ENCODE results near the gene PRRT1B. TPM values are rescaled to one million over a fixed set of nuclear protein-coding genes. Genes with fewer than 3 reads are reported as not detected.

PRRT1B gene
- polyA plus RNA-seq, 3 donors: not detected

DNA sequence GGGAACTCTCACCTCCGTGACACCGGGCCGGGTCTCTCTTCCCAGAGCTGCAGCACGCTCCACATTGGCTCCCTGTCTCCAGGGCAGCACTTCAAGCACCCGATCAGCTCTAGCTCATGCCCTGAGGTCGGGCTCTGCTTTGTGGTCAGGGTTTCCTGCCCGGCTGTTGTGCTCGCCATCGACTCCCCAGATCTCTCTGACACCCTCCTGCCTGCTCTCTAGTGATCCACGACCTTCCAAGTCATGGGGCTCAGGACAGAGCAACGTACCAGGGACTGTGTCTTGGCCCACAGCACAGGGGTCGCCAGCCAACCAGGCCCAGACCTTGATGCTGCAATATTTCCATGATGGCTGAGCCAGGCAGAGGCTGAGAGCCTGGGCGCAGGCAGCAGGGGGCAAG lies 45.1 kb downstream of the PRRT1B start:
- Histone ChIP-seq H4K20me1 (ENCODE audit: insufficient read depth, low read length) (peaks cover 24% of the 10 kb centered on the region), H3K27ac (ENCODE audit: low read depth in 1 of 2, low read length in 2 of 2) (peak overlapping the region; percentile 17 to 37), H3K36me3 (replicated peaks in 1 of 2; ENCODE audit: control insufficient read depth in 1 of 2, insufficient read depth in 2 of 2, low read length in 2 of 2) (peaks cover 66 to 77% of the 10 kb centered on the region in 2 donors), H3K79me2 (ENCODE audit: insufficient read depth, low read length) (no peaks in the 10 kb centered on the region), H3K9me3 (replicated peaks in 1 of 2; ENCODE audit: control insufficient read depth in 1 of 2, insufficient read depth in 1 of 2, low read length in 2 of 2) (no peaks in the 10 kb centered on the region), H3K4me3 (replicated peaks in 1 of 3; ENCODE audit: low read depth in 2 of 3, low read length in 3 of 3) (no peak overlapping the region), H2AFZ (ENCODE audit: insufficient read depth, low read depth, low read length, poor library complexity, severe bottlenecking) (no peak overlapping the region), H3K27me3 (ENCODE audit: control insufficient read depth in 2 of 2, insufficient read depth in 2 of 2, low read length in 2 of 2) (no peaks in the 10 kb centered on the region), H3K4me2 (replicated peaks; ENCODE audit: extremely low read depth, low read length, poor library complexity, severe bottlenecking) (no peak overlapping the region), H3K9ac (ENCODE audit: insufficient read depth, low read length, poor library complexity, severe bottlenecking) (no peak overlapping the region), H3K4me1 (ENCODE audit: control insufficient read depth in 1 of 2, insufficient read depth in 2 of 2, low read length in 2 of 2) (peaks cover 39 to 52% of the 10 kb centered on the region in 2 donors)
- no peak overlapping the region for H3K4me3 Mint-ChIP-seq
- no peak for DNase-seq
- intact Hi-C loops (cut with micrococcal nuclease): loop anchor here (2.0 to 5.0 kb wide), 2 partner anchors 148 to 152 kb away; partner anchors contain the start of gene RAPGEF1 (in 1 of the 2)
- H3K27ac Mint-ChIP-seq: peak overlapping the region in 5 of 7 donors; percentile 74 to 93 (median 84)
- no peaks in the 10 kb centered on the region for H3K27me3 Mint-ChIP-seq (ENCODE audit: low read depth in 3 of 3)
- TF ChIP-seq, protein P1, sequence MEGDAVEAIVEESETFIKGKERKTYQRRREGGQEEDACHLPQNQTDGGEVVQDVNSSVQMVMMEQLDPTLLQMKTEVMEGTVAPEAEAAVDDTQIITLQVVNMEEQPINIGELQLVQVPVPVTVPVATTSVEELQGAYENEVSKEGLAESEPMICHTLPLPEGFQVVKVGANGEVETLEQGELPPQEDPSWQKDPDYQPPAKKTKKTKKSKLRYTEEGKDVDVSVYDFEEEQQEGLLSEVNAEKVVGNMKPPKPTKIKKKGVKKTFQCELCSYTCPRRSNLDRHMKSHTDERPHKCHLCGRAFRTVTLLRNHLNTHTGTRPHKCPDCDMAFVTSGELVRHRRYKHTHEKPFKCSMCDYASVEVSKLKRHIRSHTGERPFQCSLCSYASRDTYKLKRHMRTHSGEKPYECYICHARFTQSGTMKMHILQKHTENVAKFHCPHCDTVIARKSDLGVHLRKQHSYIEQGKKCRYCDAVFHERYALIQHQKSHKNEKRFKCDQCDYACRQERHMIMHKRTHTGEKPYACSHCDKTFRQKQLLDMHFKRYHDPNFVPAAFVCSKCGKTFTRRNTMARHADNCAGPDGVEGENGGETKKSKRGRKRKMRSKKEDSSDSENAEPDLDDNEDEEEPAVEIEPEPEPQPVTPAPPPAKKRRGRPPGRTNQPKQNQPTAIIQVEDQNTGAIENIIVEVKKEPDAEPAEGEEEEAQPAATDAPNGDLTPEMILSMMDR (IDR thresholded peaks at IDR 0.05): no peak
- H3K36me3 Mint-ChIP-seq: peaks cover 71 to 92% of the 10 kb centered on the region in 2 donors
- peaks cover 53% of the 10 kb centered on the region for H3K4me1 Mint-ChIP-seq
- H3K9me3 Mint-ChIP-seq: no peaks in the 10 kb centered on the region
- 5% methylated on average over 12 of the region's 13 CpGs for WGBS (ENCODE audit: insufficient coverage)

DNA sequence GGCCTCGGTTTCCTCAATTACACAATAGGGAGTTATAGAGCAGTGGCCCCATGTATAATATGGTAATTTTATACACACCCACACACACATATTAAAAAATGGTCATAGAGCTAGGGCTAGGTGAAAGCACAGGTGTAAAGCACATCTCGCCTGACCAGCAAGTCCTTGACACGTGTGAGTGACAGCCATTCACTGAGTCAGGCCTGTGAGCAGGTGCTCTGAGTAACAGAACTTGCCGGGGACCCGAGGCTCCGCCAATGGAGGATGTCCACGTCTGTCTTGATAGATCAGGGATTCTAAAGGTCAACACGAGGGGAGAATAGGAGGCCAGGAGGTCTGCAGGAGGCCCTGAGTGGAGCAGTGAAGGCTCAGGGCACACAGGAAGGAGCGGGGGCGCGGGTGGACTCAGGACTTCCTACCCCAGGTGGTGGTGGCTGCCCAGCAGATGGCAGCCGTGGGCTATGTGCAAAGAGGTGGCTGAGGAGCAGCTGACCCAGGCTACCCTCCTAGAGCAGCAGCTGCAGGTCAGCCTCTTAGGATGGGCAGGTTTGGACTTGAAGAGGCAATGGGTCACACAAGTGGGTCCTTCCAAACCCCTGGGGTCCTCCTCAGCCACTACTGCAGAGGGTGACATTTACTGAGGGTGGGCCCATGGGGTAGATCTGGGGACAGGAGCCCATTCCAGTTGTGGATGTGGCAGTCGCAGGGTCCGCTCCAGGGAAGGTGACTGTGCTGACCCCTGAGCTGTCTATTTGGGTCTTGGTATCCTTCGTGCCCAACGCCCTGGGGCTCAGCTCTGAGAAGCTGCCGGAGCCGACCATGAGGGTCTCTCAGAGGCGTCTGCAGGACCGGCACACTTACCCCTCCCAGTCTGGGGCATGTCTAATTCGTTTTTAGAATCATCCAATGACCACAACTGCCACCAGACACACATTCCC lies 45.9 kb downstream of the PRRT1B start:
- H3K79me2 ChIP-seq (ENCODE audit: insufficient read depth, low read length): no peaks in the 10 kb centered on the region
- Mint-ChIP-seq H3K36me3 (peaks cover 78 to 94% of the 10 kb centered on the region in 2 donors), H3K27ac (peak overlapping the region in 5 of 7 donors; percentile 74 to 93 (median 84)), H3K9me3 (no peaks in the 10 kb centered on the region), H3K4me3 (peak overlapping the region; percentile 27 to 51), H3K27me3 (ENCODE audit: low read depth in 3 of 3) (peaks cover 0 to 1% (median 0%) of the 10 kb centered on the region in 3 donors), H3K4me1 (peaks cover 53% of the 10 kb centered on the region)
- peaks cover 39 to 52% of the 10 kb centered on the region in 2 donors for H3K4me1 ChIP-seq (ENCODE audit: control insufficient read depth in 1 of 2, insufficient read depth in 2 of 2, low read length in 2 of 2)
- no peak overlapping the region for H2AFZ ChIP-seq (ENCODE audit: insufficient read depth, low read depth, low read length, poor library complexity, severe bottlenecking)
- WGBS (ENCODE audit: insufficient coverage): 53% methylated on average over 20 of the region's 21 CpGs
- H4K20me1 ChIP-seq (ENCODE audit: insufficient read depth, low read length): peaks cover 24% of the 10 kb centered on the region
- peak; percentile 81 to 85 (median 83) for DNase-seq
- H3K27me3 ChIP-seq (ENCODE audit: control insufficient read depth in 2 of 2, insufficient read depth in 2 of 2, low read length in 2 of 2): no peaks in the 10 kb centered on the region
- intact Hi-C loops (cut with micrococcal nuclease): loop anchor here (2.0 to 5.0 kb wide), 2 partner anchors 148 to 151 kb away; partner anchors contain the start of gene RAPGEF1 (in 1 of the 2)
- no peaks in the 10 kb centered on the region for H3K9me3 ChIP-seq (replicated peaks in 1 of 2; ENCODE audit: control insufficient read depth in 1 of 2, insufficient read depth in 1 of 2, low read length in 2 of 2)
- H3K4me3 ChIP-seq (replicated peaks in 1 of 3; ENCODE audit: low read depth in 2 of 3, low read length in 3 of 3): no peak overlapping the region
- TF ChIP-seq, protein P1 (IDR thresholded peaks at IDR 0.05): peak; percentile 87
- H3K36me3 ChIP-seq (replicated peaks in 1 of 2; ENCODE audit: control insufficient read depth in 1 of 2, insufficient read depth in 2 of 2, low read length in 2 of 2): peaks cover 73 to 85% of the 10 kb centered on the region in 2 donors
- peak overlapping the region; percentile 17 to 37 for H3K27ac ChIP-seq (ENCODE audit: low read depth in 1 of 2, low read length in 2 of 2)
- no peak overlapping the region for H3K4me2 ChIP-seq (replicated peaks; ENCODE audit: extremely low read depth, low read length, poor library complexity, severe bottlenecking)
- H3K9ac ChIP-seq (ENCODE audit: insufficient read depth, low read length, poor library complexity, severe bottlenecking): no peak overlapping the region
